Fibroblast of villous mesenchyme (primary cell): Measurements from ENCODE around the gene B4GALT7. TPM values are rescaled to one million over a fixed set of nuclear protein-coding genes. Genes with fewer than 3 reads are reported as not detected.

Source experiments
- DNase-seq: peaks from one replicate; pipeline ENCODE4 v3.0.0-alpha.2; 2010; ENCODE audit warnings: low read depth
- H3K4me3 ChIP-seq: 2 replicates; pipeline ENCODE4 v1.5.1; 2011; ENCODE audit warnings: low read depth, mild to moderate bottlenecking, low read length
- CTCF ChIP-seq: IDR thresholded peaks from 2 replicates; pipeline ENCODE4 v1.5.1; 2012; ENCODE audit warnings: low read depth, mild to moderate bottlenecking, low read length; ENCODE audit not compliant: insufficient read depth
- total RNA-seq: library from RNA; depleted of rRNA; stranded (reverse); fragments of >200 nt; gene quantifications from 2 replicates; pipeline ENCODE4 v1.2.3, GENCODE V29; 2012

B4GALT7 gene
- total RNA-seq, 1 donor, result 30.7 TPM

GRCh38 chr5:177592905-177593304, 7.0 kb upstream of the B4GALT7 start:
- peak overlapping the region; percentile 90 for H3K4me3 ChIP-seq
- no peak for TF ChIP-seq CTCF
- no peak for DNase-seq

- DNase-seq, result no peak
- peak overlapping the region; percentile 90 for H3K4me3 ChIP-seq
- TF ChIP-seq CTCF, result no peak
Observed at GRCh38 chr5:177593511-177593910, 6.4 kb upstream of the B4GALT7 start.

- no peak overlapping the region for H3K4me3 ChIP-seq
- TF ChIP-seq CTCF, result no peak
- DNase-seq, result no peak
Observed at GRCh38 chr5:177594071-177594470, 5.9 kb upstream of the B4GALT7 start.

- no peak for DNase-seq
- TF ChIP-seq CTCF, result no peak
- H3K4me3 ChIP-seq, result no peak overlapping the region
Observed at GRCh38 chr5:177595026-177595585, 4.8 kb upstream of the B4GALT7 start.

- no peak overlapping the region for H3K4me3 ChIP-seq
- TF ChIP-seq CTCF, result no peak
- DNase-seq, result no peak
Observed at GRCh38 chr5:177595991-177596774, 3.7 kb upstream of the B4GALT7 start.

GRCh38 chr5:177596775-177597238, 3.1 kb upstream of the B4GALT7 start:
- no peak for DNase-seq
- H3K4me3 ChIP-seq, result no peak overlapping the region
- TF ChIP-seq CTCF, result no peak
